ENCODE data around the gene CHST15.
"Not testable (repeated sequence)": the region's sequence is repeated elsewhere in the genome, so short reads cannot be mapped to it uniquely, and the experiment has no call there.

CHST15 gene

GRCh38 chr10:124097883-124098282 is 4.5 kb upstream of the CHST15 start:
- no peak for DNase-seq

- no peak for DNase-seq
These were observed 3.1 kb upstream of the CHST15 start for GRCh38 chr10:124096494-124096893.

- not testable (repeated sequence) for DNase-seq
These were observed 2.4 kb upstream of the CHST15 start for GRCh38 chr10:124095801-124096200.

GRCh38 chr10:124095096-124095495 is 1.7 kb upstream of the CHST15 start:
- no peak for DNase-seq

GRCh38 chr10:124094419-124094785 is 1.0 kb upstream of the CHST15 start:
- DNase-seq: no peak

- not testable (repeated sequence) for DNase-seq
These were observed 498 bp upstream of the CHST15 start for GRCh38 chr10:124093774-124094418.

GRCh38 chr10:124092250-124092859 is 1.0 kb downstream of the CHST15 start:
- DNase-seq: peak; percentile 22 to 38

- no peak for DNase-seq
These were observed 1.6 kb downstream of the CHST15 start for GRCh38 chr10:124091646-124092249.

GRCh38 chr10:124090601-124091209 is 2.7 kb downstream of the CHST15 start:
- DNase-seq: no peak

- DNase-seq: no peak
These were observed 3.5 kb downstream of the CHST15 start for GRCh38 chr10:124089859-124090258.

GRCh38 chr10:124088915-124089314 is 4.5 kb downstream of the CHST15 start:
- no peak for DNase-seq

- no peak for DNase-seq
These were observed 5.4 kb downstream of the CHST15 start for GRCh38 chr10:124087672-124088634.

GRCh38 chr10:124086787-124087671 is 6.4 kb downstream of the CHST15 start:
- no peak for DNase-seq

GRCh38 chr10:124086097-124086710 is 7.2 kb downstream of the CHST15 start:
- no peak for DNase-seq

GRCh38 chr10:124085680-124086079 is 7.7 kb downstream of the CHST15 start:
- DNase-seq: no peak

- no peak for DNase-seq
These were observed 8.7 kb downstream of the CHST15 start for GRCh38 chr10:124084708-124085107.

- no peak for DNase-seq
These were observed 9.5 kb downstream of the CHST15 start for GRCh38 chr10:124083740-124084397.

GRCh38 chr10:124083047-124083739 is 10.2 kb downstream of the CHST15 start:
- no peak for DNase-seq

- no peak for DNase-seq
These were observed 10.8 kb downstream of the CHST15 start for GRCh38 chr10:124082555-124082954.

- no peak for DNase-seq
These were observed 11.8 kb downstream of the CHST15 start for GRCh38 chr10:124081547-124082140.
